Adrenal gland (tissue), 12 donors: ENCODE results near the gene LBH. TPM values are rescaled to one million over a fixed set of nuclear protein-coding genes. Genes with fewer than 3 reads are reported as not detected.

Source experiments
- DNase-seq, 7 donors: peaks; one replicate each; pipeline ENCODE4 v3.0.0-alpha.2; 2019 to 2020
- H3K27ac ChIP-seq, 5 donors: fragments of 200-600 bp; sonication (generic) in 4 of 5; 1 replicate in 3 of 5; 2 replicates in 2 of 5; pipeline versions ENCODE4 v1.5.1 to v1.8.0; 2016 to 2020; ENCODE audit warnings: mild to moderate bottlenecking in 1 of 5
- H3K27me3 ChIP-seq: fragments of 200-600 bp; 2 replicates; pipeline ENCODE4 v1.8.0; 2021
- H3K36me3 ChIP-seq, 2 donors: fragments of 200-600 bp; replicated peaks in 1 of 2; 1 replicate in 1 of 2; 2 replicates in 1 of 2; pipeline versions ENCODE4 v1.5.1 to v1.8.0; 2018 to 2022
- H3K4me1 ChIP-seq, 2 donors: fragments of 200-600 bp; replicated peaks in 1 of 2; 1 replicate in 1 of 2; 2 replicates in 1 of 2; pipeline versions ENCODE4 v1.5.1 to v1.8.0; 2018 to 2021
- H3K4me3 ChIP-seq, 4 donors: fragments of 200-600 bp; sonication (generic) in 3 of 4; one replicate each; pipeline ENCODE4 v1.5.1; 2016 to 2018
- H3K9me3 ChIP-seq, 3 donors: fragments of 200-600 bp; sonication (generic) in 1 of 3; replicated peaks in 1 of 3; 1 replicate in 2 of 3; 2 replicates in 1 of 3; pipeline versions ENCODE4 v1.5.1 to v1.8.0; 2016 to 2021
- CTCF ChIP-seq, 6 experiments: fragments of 450-650 bp in 4 of 6; fragments of 200-600 bp in 2 of 6; sonication (generic) in 1 of 6; IDR thresholded peaks; 1 replicate in 5 of 6; 2 replicates in 1 of 6; pipeline versions ENCODE4 v1.5.1 to v1.8.0; 2016 to 2021; ENCODE audit warnings: antibody characterized with exemption in 6 of 6, mild to moderate bottlenecking in 2 of 6, moderate library complexity in 1 of 6
- POLR2A ChIP-seq, 2 donors: fragments of 450-650 bp; IDR thresholded peaks; one replicate each; pipeline ENCODE4 v1.6.1; 2017; ENCODE audit warnings: antibody characterized with exemption in 2 of 2, mild to moderate bottlenecking in 2 of 2, moderate library complexity in 1 of 2
- WGBS, 4 donors: extraction: QIAGEN DNeasy Blood & Tissue Kit in 2 of 4; methylation state at CpG; one replicate each; pipeline versions ENCODE4 v1.1.5 to v1.1.7; 2013 to 2017; 5-methylcytosine and 5-hydroxymethylcytosine counted together
- intact Hi-C, 2 donors: fragments of 100-400 bp; cut with DNase I; formaldehyde crosslinking; loops; one replicate each; pipeline versions ENCODE4 v1.14.1 to v1.15.0; 2022 to 2023
- polyA plus RNA-seq, 3 donors: library from polyadenylated mRNA; stranded (reverse); fragments of 200-250 nt in 2 of 3; fragments of 350-450 nt in 1 of 3; fragmentation: Illumina TruSeq in 1 of 3; extraction: RNeasy Lipid Tissue Mini Kit (QIAGEN cat#74804) in 1 of 3; gene quantifications; one replicate each; pipeline ENCODE4 v1.2.3, GENCODE V29; 2013 to 2014
- total RNA-seq, 9 donors: library from RNA; depleted of rRNA in 4 of 9; stranded (reverse); fragments of >200 nt in 4 of 9; fragments of 120-200 nt in 1 of 9; fragmentation: NEBNext Ultra II Directional in 1 of 9; extraction: Animal tissue kit (Norgen Biotek cat#: 25700) in 1 of 9; gene quantifications; one replicate each; pipeline versions ENCODE4 v1.1.0 to v1.2.4, GENCODE V29; 2013 to 2023
- donor health status: healthy with polysubstance abuse.
- donor health status: Bipolar disorder and iron deficiency.
- donor health status: DM: yes; HTN: yes; CAD: no.
- donor health status: DM: no; HTN: no; CAD: no.
- donor health status: DM: no; HTN: no; CAD: no.
- donor health status: DM: yes; HTN: yes; CAD: no.

Gene LBH
- total and polyA plus RNA-seq, 12 donors, result 7.6 to 76.4 (median 11.4) TPM

DNA sequence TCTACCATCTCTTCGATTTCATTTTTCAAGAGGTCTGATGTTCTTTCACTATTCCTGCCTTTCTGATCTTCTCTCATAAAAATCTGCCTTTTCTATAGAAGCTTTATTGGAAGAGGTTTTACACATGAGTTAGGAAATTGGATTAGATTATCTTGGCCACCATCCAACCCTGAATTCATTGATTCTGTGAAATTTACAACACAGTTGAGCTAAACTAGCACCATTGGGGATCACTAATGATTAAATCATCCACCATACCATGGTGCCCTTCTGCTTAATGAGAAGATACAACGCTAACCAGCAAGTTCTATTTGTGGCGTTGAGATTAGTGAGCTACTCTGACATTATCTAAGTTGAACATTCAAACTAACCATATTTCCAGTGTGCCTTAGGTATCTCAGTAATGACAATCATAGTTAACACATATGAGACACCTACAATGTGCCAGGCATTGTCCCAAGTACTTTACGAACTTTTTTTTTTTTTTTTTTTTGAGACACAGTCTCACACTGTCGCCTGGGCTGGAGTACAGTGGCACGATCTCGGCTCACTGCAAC lies 17.3 kb upstream of the LBH start:
- TF ChIP-seq POLR2A (IDR thresholded peaks at IDR 0.05) (no peak), CTCF (IDR thresholded peaks at IDR 0.05) (no peak)
- H3K4me1 ChIP-seq, result no peaks in the 10 kb centered on the region
- H3K27ac ChIP-seq, result no peak overlapping the region
- no peak overlapping the region for H3K4me3 ChIP-seq
- H3K36me3 ChIP-seq, result no peaks in the 10 kb centered on the region
- H3K9me3 ChIP-seq, result no peaks in the 10 kb centered on the region
- intact Hi-C loops, result no loop called here
- DNase-seq, result no peak
- 90 to 95% (median 92%) methylated on average over 7 of the region's 7 CpGs for WGBS, 4 donors
- no peaks in the 10 kb centered on the region for H3K27me3 ChIP-seq

DNA sequence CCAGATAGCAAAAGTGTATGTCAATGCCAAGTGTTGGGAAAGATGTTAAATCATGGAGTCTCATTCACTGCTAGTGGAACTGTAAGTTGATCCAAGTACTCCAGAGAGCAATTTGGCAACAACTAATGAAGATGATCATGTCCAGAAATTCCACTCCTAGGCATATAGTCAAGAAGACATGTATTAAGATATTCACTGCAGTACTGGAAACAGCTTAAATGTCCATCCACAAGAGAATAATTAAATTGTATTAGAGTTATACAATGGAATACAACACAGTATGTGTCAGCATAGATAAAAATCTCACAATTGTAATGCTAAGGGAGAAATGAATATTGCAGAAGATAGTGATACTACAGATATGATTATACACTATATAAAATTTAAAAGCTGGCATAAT lies 15.2 kb upstream of the LBH start:
- TF ChIP-seq POLR2A (IDR thresholded peaks at IDR 0.05) (no peak), CTCF (IDR thresholded peaks at IDR 0.05) (no peak)
- Histone ChIP-seq H3K9me3 (no peaks in the 10 kb centered on the region), H3K27ac (no peak overlapping the region), H3K4me3 (no peak overlapping the region), H3K4me1 (no peaks in the 10 kb centered on the region), H3K27me3 (no peaks in the 10 kb centered on the region), H3K36me3 (no peaks in the 10 kb centered on the region)
- intact Hi-C loops, result no loop called here
- no peak for DNase-seq

DNA sequence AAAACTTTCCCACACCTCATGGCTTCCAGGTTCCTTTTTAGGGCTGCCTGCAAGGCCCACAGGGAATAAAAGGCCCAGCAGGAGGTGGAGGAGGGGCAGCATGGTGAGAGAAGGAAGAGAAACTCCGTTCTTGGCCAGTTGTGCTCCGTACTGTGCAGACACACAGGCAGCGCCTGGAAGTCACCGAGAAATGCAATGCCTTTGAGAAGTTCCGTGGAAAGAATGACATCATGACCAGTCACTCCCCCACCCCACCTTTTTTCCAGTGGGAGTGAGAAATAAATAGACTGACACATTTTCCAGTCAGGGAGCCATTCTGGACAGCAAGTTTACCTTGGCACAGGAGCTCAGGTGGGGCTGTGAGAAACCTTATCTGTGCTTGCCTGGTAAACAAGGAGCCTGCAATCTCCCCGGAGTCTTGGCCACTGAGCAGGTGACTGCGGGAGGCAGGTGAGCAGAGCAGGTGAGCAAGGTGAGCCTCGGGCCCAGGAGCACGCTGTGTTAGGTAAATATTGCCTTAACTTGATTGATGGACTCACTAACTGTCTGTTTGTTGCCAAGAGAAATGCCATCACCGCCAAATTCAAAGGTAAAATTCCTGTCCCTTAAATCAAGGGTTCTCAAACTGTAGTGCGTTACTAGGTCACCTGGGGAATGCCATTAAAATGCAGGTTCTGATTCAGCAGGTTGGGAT lies 13.5 kb upstream of the LBH start:
- no peaks in the 10 kb centered on the region for H3K27me3 ChIP-seq
- intact Hi-C loops, result no loop called here
- 56 to 68% (median 65%) methylated on average over 8 to 11 of the region's 11 CpGs for WGBS, 4 donors
- no peak overlapping the region for H3K4me3 ChIP-seq
- no peaks in the 10 kb centered on the region for H3K36me3 ChIP-seq
- TF ChIP-seq CTCF (IDR thresholded peaks at IDR 0.05) (no peak), POLR2A (IDR thresholded peaks at IDR 0.05) (no peak)
- no peak for DNase-seq
- H3K9me3 ChIP-seq, result no peaks in the 10 kb centered on the region
- H3K4me1 ChIP-seq, result no peaks in the 10 kb centered on the region
- H3K27ac ChIP-seq, result no peak overlapping the region

GRCh38 chr2:30218338-30218713 lies 13.0 kb upstream of the LBH start:
- TF ChIP-seq POLR2A (IDR thresholded peaks at IDR 0.05) (no peak), CTCF (IDR thresholded peaks at IDR 0.05) (no peak)
- 84 to 89% (median 88%) methylated on average over 6 of the region's 6 CpGs for WGBS, 4 donors
- Histone ChIP-seq H3K27ac (no peak overlapping the region), H3K27me3 (no peaks in the 10 kb centered on the region), H3K9me3 (no peaks in the 10 kb centered on the region), H3K4me3 (no peak overlapping the region), H3K36me3 (no peaks in the 10 kb centered on the region), H3K4me1 (no peaks in the 10 kb centered on the region)
- intact Hi-C loops, result no loop called here
- no peak for DNase-seq
